ENCODE data around the gene TAGAP. TPM values are rescaled to one million over a fixed set of nuclear protein-coding genes. Genes with fewer than 3 reads are reported as not detected.
A peak's percentile ranks its signal among the peaks of the same experiment; 100 is the strongest.

The TAGAP gene
- total and polyA plus RNA-seq, 2 of the 8 experiments (the other 6 are each of a cell fraction or from before 2014, with no cell fraction given): not detected

DNA sequence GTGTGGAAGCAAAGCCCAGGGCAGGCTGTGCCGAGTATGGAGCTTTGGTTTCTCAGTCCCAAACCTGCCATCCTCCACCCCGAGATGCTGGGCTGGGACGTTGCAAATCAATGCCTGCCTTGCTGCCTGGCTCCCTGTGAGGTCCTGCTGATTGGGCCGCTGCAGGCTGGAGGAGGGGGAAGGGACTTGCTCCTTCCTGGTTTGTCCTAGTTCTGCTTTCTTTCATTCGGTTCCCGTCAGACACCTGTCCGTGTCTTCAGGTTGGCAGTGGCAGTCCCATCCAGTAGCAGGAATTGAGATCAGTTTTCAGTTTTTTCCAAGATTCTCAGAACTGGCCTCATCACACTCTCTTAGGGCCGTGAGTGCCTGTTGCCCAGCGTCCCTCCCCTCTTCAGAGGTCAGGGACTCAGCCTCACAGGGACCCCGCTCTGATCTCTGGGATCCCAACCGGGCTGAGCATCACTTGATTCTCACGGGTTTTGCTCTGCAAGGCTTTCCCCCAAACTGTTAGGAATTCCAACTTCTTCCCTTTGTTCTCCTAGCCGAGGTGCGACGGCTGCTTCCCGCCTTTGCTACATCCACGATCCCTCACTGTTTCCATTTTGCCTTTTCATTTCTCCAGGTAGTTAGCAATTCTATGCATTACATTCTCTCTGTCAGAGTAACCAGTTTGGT lies 24.2 kb upstream of the TAGAP start (continued):
- TF ChIP-seq KDM4A (IDR thresholded peaks at IDR 0.05; ENCODE audit: low read depth, low read length, severe bottlenecking) (peak; percentile 42), ZNF274 (IDR thresholded peaks at IDR 0.05; ENCODE audit: borderline replicate concordance, extremely low read depth, low read length) (no peak), SP2 (IDR thresholded peaks at IDR 0.05; ENCODE audit: low read length) (no peak), CTCF (IDR thresholded peaks at IDR 0.05; ENCODE audit: control extremely low read depth in 1 of 3, insufficient read depth in 1 of 3, low read depth in 1 of 3, low read length in 3 of 3) (no peak), CREB1 (IDR thresholded peaks at IDR 0.05) (no peak), GTF2F1 (IDR thresholded peaks at IDR 0.05; ENCODE audit: borderline replicate concordance, low read depth, low read length) (no peak), RAD21 (IDR thresholded peaks at IDR 0.05 in 1 of 2, conservative IDR thresholded peaks at IDR 0.05 in 1 of 2; ENCODE audit: low read depth in 2 of 2, low read length in 2 of 2) (no peak), CEBPB (IDR thresholded peaks at IDR 0.05; ENCODE audit: low read depth, low read length) (no peak), CHD1 (IDR thresholded peaks at IDR 0.05; ENCODE audit: low read depth, low read length) (no peak), KDM1A (IDR thresholded peaks at IDR 0.05; ENCODE audit: borderline replicate concordance, low read length) (no peak), JUND (IDR thresholded peaks at IDR 0.05; ENCODE audit: low read length) (no peak), JUN (IDR thresholded peaks at IDR 0.05; ENCODE audit: low read depth, low read length) (no peak), NRF1 (IDR thresholded peaks at IDR 0.05; ENCODE audit: low read depth, low read length) (no peak), EGR1 (IDR thresholded peaks at IDR 0.05; ENCODE audit: borderline replicate concordance, low read depth, low read length) (no peak), EP300 (IDR thresholded peaks at IDR 0.05; ENCODE audit: borderline replicate concordance in 1 of 2, low read depth in 2 of 2, low read length in 2 of 2) (no peak)
- TF ChIP-seq, protein P1, sequence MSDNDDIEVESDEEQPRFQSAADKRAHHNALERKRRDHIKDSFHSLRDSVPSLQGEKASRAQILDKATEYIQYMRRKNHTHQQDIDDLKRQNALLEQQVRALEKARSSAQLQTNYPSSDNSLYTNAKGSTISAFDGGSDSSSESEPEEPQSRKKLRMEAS (IDR thresholded peaks at IDR 0.05): peak; percentile 80
